HUES64 (cell line): ENCODE results near the gene CBY3.
A peak's percentile ranks its signal among the peaks of the same experiment; 100 is the strongest.
"Not testable (repeated sequence)": the region's sequence is repeated elsewhere in the genome, so short reads cannot be mapped to it uniquely, and the experiment has no call there.

ENCODE experiments used
- H3K27ac ChIP-seq: 2 replicates; pipeline ENCODE4 v1.7.0; 2013; ENCODE audit warnings: low read depth, low read length, inconsistent platforms
- H3K27me3 ChIP-seq: 2 replicates; pipeline ENCODE4 v1.6.1; 2013; ENCODE audit warnings: mild to moderate bottlenecking, low read length; ENCODE audit not compliant: insufficient read depth
- H3K36me3 ChIP-seq: 2 replicates; pipeline ENCODE4 v1.6.1; 2013; ENCODE audit warnings: mild to moderate bottlenecking, low read length; ENCODE audit not compliant: insufficient read depth
- H3K4me1 ChIP-seq: 2 replicates; pipeline ENCODE4 v1.6.1; 2013; ENCODE audit warnings: mild to moderate bottlenecking, low read length, moderate library complexity; ENCODE audit not compliant: insufficient read depth
- H3K4me3 ChIP-seq: 2 replicates; pipeline ENCODE4 v1.5.1; 2013; ENCODE audit warnings: mild to moderate bottlenecking, low read length, moderate library complexity
- H3K9ac ChIP-seq: 2 replicates; pipeline ENCODE4 v1.6.1; 2013; ENCODE audit warnings: mild to moderate bottlenecking, low read depth, low read length
- H3K9me3 ChIP-seq: 2 replicates; pipeline ENCODE4 v1.6.1; 2013; ENCODE audit warnings: low read depth, low read length; ENCODE audit not compliant: insufficient read depth
- WGBS: fragments of 150-250, 120-280 bp; methylation state at CpG from one replicate; pipeline ENCODE4 v1.1.7; 2013; ENCODE audit warnings: missing lambda C conversion rate; 5-methylcytosine and 5-hydroxymethylcytosine counted together

The CBY3 gene

GRCh38 chr5:179661647-179662046 lies 19.2 kb downstream of the CBY3 start:
- H3K9me3 ChIP-seq, H3K27me3 ChIP-seq, H3K4me3 ChIP-seq, H3K4me1 ChIP-seq, H3K9ac ChIP-seq, H3K27ac ChIP-seq: not testable (repeated sequence)
- H3K36me3 ChIP-seq: peaks cover 10% of the 10 kb centered on the region
- 98% methylated on average over 6 of the region's 6 CpGs for WGBS

- WGBS: 23% methylated on average over 10 of the region's 29 CpGs
These were observed 22.5 kb downstream of the CBY3 start for GRCh38 chr5:179658179-179658856.

GRCh38 chr5:179657302-179658178 lies 23.3 kb downstream of the CBY3 start:
- WGBS: no CpG with 5 or more reads among the region's 50 CpGs
- H3K9ac ChIP-seq, H3K27ac ChIP-seq, H3K4me1 ChIP-seq, H3K36me3 ChIP-seq, H3K27me3 ChIP-seq, H3K4me3 ChIP-seq, H3K9me3 ChIP-seq: not testable (repeated sequence)

More at GRCh38 chr5:179658179-179658856, 22.5 kb downstream of the CBY3 start:
- not testable (repeated sequence) for H3K27ac ChIP-seq, H3K4me1 ChIP-seq, H3K27me3 ChIP-seq, H3K9me3 ChIP-seq, H3K36me3 ChIP-seq
- H3K9ac ChIP-seq: 0 out of 2 replicates have a peak overlapping the region, but pooled peaks have one; percentile 9
- peak overlapping the region; percentile 50 for H3K4me3 ChIP-seq

GRCh38 chr5:179653135-179653534 lies 27.7 kb downstream of the CBY3 start:
- H3K27ac ChIP-seq, H3K4me3 ChIP-seq, H3K9me3 ChIP-seq, H3K27me3 ChIP-seq, H3K9ac ChIP-seq, H3K36me3 ChIP-seq, H3K4me1 ChIP-seq: not testable (repeated sequence)
- WGBS: 94% methylated on average over 1 of the region's 2 CpGs

- not testable (repeated sequence) for H3K4me1 ChIP-seq, H3K9me3 ChIP-seq, H3K27me3 ChIP-seq, H3K9ac ChIP-seq, H3K27ac ChIP-seq, H3K4me3 ChIP-seq, H3K36me3 ChIP-seq
- WGBS: 93% methylated on average over 19 of the region's 26 CpGs
These were observed 30.6 kb downstream of the CBY3 start for GRCh38 chr5:179650245-179650644.

- not testable (repeated sequence) for H3K36me3 ChIP-seq, H3K9me3 ChIP-seq, H3K27me3 ChIP-seq, H3K27ac ChIP-seq, H3K4me3 ChIP-seq, H3K9ac ChIP-seq, H3K4me1 ChIP-seq
- WGBS: 93% methylated on average over 7 of the region's 10 CpGs
These were observed 31.6 kb downstream of the CBY3 start for GRCh38 chr5:179649166-179649703.

- WGBS: 92% methylated on average over 9 of the region's 9 CpGs
These were observed 32.4 kb downstream of the CBY3 start for GRCh38 chr5:179648410-179648809.

GRCh38 chr5:179644766-179645165 lies 36.1 kb downstream of the CBY3 start:
- 75% methylated on average over 5 of the region's 5 CpGs for WGBS

More at GRCh38 chr5:179648410-179648809, 32.4 kb downstream of the CBY3 start:
- H3K9ac ChIP-seq: no peak overlapping the region
- no peaks in the 10 kb centered on the region for H3K27me3 ChIP-seq
- H3K9me3 ChIP-seq: 0 out of 2 replicates have a peak, but pooled peaks cover 5% of the 10 kb centered on the region
- H3K4me1 ChIP-seq: no peaks in the 10 kb centered on the region
- H3K4me3 ChIP-seq: no peak overlapping the region
- no peaks in the 10 kb centered on the region for H3K36me3 ChIP-seq
- H3K27ac ChIP-seq: no peak overlapping the region

GRCh38 chr5:179643141-179643920 lies 37.5 kb downstream of the CBY3 start:
- H3K27ac ChIP-seq, H3K9me3 ChIP-seq, H3K4me3 ChIP-seq, H3K9ac ChIP-seq, H3K36me3 ChIP-seq, H3K4me1 ChIP-seq, H3K27me3 ChIP-seq: not testable (repeated sequence)
- WGBS: 90% methylated on average over 16 of the region's 16 CpGs

More at GRCh38 chr5:179644766-179645165, 36.1 kb downstream of the CBY3 start:
- not testable (repeated sequence) for H3K36me3 ChIP-seq, H3K4me1 ChIP-seq, H3K4me3 ChIP-seq, H3K9ac ChIP-seq, H3K9me3 ChIP-seq, H3K27ac ChIP-seq, H3K27me3 ChIP-seq

GRCh38 chr5:179642626-179643025 lies 38.2 kb downstream of the CBY3 start:
- H3K4me1 ChIP-seq, H3K27ac ChIP-seq, H3K27me3 ChIP-seq, H3K36me3 ChIP-seq, H3K4me3 ChIP-seq, H3K9me3 ChIP-seq, H3K9ac ChIP-seq: not testable (repeated sequence)
- 95% methylated on average over 14 of the region's 17 CpGs for WGBS

GRCh38 chr5:179641745-179642144 lies 39.1 kb downstream of the CBY3 start:
- not testable (repeated sequence) for H3K9ac ChIP-seq, H3K4me3 ChIP-seq, H3K27ac ChIP-seq, H3K9me3 ChIP-seq, H3K27me3 ChIP-seq, H3K4me1 ChIP-seq, H3K36me3 ChIP-seq
- no CpG with 5 or more reads among the region's 4 CpGs for WGBS
